GM12878 (cell line): Measurements from ENCODE around the gene SAMD1.

ENCODE experiments used
- CTCF ChIP-seq, 3 experiments: IDR thresholded peaks in 2 of 3; conservative IDR thresholded peaks in 1 of 3; 2 replicates each; pipeline ENCODE4 v1.5.1; 2011; ENCODE audit warnings: low read depth in 3 of 3, low read length in 3 of 3, mild to moderate bottlenecking in 3 of 3, control low read depth in 2 of 3, moderate library complexity in 2 of 3, inconsistent platforms in 1 of 3, mixed read lengths in 1 of 3; ENCODE audit not compliant: control insufficient read depth in 2 of 3, insufficient read depth in 1 of 3; ENCODE audit errors: extremely low read depth in 1 of 3
- EZH2 ChIP-seq: IDR thresholded peaks from 2 replicates; pipeline ENCODE4 v1.6.1; 2012; ENCODE audit warnings: low read depth, mild to moderate bottlenecking, control low read depth, inconsistent platforms, low read length, borderline replicate concordance; ENCODE audit not compliant: control insufficient read depth
- MTA3 ChIP-seq: IDR thresholded peaks from 2 replicates; pipeline ENCODE4 v1.6.1; 2012; ENCODE audit warnings: low read length, inconsistent platforms, borderline replicate concordance
- POLR2A ChIP-seq: IDR thresholded peaks from 2 replicates; pipeline ENCODE4 v1.6.1; 2011; ENCODE audit warnings: low read depth, mild to moderate bottlenecking, low read length
- RELA ChIP-seq: fragments of 450-650 bp; IDR thresholded peaks from 2 replicates; pipeline ENCODE4 v1.8.0; 2014; ENCODE audit warnings: borderline replicate concordance; ENCODE audit not compliant: partially characterized antibody
- REST ChIP-seq: IDR thresholded peaks from 2 replicates; pipeline ENCODE4 v1.6.1; 2012; ENCODE audit warnings: mild to moderate bottlenecking, low read depth, low read length
- TAF1 ChIP-seq: IDR thresholded peaks from 2 replicates; pipeline ENCODE4 v1.6.1; 2011; ENCODE audit warnings: mild to moderate bottlenecking, low read depth, low read length, borderline replicate concordance
- TARDBP ChIP-seq: IDR thresholded peaks from 2 replicates; pipeline ENCODE4 v1.6.1; 2016; ENCODE audit warnings: borderline replicate concordance
- TF ChIP-seq, protein P1 (sequence below): fragments of 450-650 bp; formaldehyde crosslinking; IDR thresholded peaks from 2 replicates; pipeline ENCODE4 v1.5.0; 2022; ENCODE audit warnings: mild to moderate bottlenecking, missing genetic modification characterization
- TF ChIP-seq, protein P2 (sequence below): fragments of 450-650 bp; IDR thresholded peaks from 2 replicates; pipeline ENCODE4 v1.6.1; 2016; ENCODE audit warnings: mild to moderate bottlenecking, moderate library complexity, borderline replicate concordance
- TF ChIP-seq, protein P3 (sequence below): fragments of 150-350 bp; IDR thresholded peaks from 2 replicates; pipeline ENCODE4 v1.6.1; 2016; ENCODE audit warnings: low read depth, low read length

DNA sequence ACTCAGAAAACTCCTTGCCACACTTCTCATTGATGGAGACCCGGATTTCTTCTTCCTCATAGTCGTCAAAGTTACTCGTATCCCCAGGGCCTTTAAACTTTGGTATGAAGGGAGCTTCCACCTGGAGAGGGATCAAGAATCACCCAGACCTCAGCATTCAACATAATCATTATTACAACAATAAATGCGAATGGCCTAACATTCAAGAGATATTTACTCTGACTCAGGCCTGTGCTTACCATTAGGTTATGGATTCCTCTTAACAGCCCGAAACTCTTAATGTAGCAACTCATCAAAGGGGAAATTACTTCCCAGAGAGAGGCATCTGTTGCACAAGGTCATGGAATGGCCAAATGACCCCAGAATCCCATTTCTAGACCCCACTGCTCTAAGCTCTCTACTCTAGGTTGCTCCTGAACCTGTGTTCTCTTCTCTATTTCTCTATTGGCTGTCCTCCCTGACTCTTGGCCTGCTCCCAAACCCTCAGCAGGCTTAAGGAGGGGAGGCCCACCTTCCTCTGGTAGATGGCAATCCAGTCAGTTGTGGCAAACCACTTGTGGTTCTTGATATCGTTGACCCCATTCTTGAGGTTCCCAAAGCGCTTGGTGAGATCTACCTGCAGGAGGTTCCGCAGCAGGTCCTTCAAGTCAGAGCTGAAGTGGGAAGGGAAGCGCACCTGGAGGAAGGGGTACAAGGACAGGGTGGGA lies 2.7 kb upstream of the SAMD1 start:
- TF ChIP-seq RELA = no peak
- no peak for TF ChIP-seq CTCF (IDR thresholded peaks at IDR 0.05 in 2 of 3, conservative IDR thresholded peaks at IDR 0.05 in 1 of 3; ENCODE audit: control insufficient read depth in 2 of 3, extremely low read depth in 1 of 3, insufficient read depth in 1 of 3, low read depth in 3 of 3, low read length in 3 of 3)
- TF ChIP-seq MTA3 = no peak
- TF ChIP-seq, protein P1, sequence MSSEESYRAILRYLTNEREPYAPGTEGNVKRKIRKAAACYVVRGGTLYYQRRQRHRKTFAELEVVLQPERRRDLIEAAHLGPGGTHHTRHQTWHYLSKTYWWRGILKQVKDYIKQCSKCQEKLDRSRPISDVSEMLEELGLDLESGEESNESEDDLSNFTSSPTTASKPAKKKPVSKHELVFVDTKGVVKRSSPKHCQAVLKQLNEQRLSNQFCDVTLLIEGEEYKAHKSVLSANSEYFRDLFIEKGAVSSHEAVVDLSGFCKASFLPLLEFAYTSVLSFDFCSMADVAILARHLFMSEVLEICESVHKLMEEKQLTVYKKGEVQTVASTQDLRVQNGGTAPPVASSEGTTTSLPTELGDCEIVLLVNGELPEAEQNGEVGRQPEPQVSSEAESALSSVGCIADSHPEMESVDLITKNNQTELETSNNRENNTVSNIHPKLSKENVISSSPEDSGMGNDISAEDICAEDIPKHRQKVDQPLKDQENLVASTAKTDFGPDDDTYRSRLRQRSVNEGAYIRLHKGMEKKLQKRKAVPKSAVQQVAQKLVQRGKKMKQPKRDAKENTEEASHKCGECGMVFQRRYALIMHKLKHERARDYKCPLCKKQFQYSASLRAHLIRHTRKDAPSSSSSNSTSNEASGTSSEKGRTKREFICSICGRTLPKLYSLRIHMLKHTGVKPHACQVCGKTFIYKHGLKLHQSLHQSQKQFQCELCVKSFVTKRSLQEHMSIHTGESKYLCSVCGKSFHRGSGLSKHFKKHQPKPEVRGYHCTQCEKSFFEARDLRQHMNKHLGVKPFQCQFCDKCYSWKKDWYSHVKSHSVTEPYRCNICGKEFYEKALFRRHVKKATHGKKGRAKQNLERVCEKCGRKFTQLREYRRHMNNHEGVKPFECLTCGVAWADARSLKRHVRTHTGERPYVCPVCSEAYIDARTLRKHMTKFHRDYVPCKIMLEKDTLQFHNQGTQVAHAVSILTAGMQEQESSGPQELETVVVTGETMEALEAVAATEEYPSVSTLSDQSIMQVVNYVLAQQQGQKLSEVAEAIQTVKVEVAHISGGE (CRISPR knock-in tag) = no peak
- TF ChIP-seq, protein P2, sequence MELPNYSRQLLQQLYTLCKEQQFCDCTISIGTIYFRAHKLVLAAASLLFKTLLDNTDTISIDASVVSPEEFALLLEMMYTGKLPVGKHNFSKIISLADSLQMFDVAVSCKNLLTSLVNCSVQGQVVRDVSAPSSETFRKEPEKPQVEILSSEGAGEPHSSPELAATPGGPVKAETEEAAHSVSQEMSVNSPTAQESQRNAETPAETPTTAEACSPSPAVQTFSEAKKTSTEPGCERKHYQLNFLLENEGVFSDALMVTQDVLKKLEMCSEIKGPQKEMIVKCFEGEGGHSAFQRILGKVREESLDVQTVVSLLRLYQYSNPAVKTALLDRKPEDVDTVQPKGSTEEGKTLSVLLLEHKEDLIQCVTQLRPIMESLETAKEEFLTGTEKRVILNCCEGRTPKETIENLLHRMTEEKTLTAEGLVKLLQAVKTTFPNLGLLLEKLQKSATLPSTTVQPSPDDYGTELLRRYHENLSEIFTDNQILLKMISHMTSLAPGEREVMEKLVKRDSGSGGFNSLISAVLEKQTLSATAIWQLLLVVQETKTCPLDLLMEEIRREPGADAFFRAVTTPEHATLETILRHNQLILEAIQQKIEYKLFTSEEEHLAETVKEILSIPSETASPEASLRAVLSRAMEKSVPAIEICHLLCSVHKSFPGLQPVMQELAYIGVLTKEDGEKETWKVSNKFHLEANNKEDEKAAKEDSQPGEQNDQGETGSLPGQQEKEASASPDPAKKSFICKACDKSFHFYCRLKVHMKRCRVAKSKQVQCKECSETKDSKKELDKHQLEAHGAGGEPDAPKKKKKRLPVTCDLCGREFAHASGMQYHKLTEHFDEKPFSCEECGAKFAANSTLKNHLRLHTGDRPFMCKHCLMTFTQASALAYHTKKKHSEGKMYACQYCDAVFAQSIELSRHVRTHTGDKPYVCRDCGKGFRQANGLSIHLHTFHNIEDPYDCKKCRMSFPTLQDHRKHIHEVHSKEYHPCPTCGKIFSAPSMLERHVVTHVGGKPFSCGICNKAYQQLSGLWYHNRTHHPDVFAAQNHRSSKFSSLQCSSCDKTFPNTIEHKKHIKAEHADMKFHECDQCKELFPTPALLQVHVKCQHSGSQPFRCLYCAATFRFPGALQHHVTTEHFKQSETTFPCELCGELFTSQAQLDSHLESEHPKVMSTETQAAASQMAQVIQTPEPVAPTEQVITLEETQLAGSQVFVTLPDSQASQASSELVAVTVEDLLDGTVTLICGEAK = no peak
- TF ChIP-seq TAF1 = no peak
- no peak for TF ChIP-seq TARDBP
- TF ChIP-seq, protein P3, sequence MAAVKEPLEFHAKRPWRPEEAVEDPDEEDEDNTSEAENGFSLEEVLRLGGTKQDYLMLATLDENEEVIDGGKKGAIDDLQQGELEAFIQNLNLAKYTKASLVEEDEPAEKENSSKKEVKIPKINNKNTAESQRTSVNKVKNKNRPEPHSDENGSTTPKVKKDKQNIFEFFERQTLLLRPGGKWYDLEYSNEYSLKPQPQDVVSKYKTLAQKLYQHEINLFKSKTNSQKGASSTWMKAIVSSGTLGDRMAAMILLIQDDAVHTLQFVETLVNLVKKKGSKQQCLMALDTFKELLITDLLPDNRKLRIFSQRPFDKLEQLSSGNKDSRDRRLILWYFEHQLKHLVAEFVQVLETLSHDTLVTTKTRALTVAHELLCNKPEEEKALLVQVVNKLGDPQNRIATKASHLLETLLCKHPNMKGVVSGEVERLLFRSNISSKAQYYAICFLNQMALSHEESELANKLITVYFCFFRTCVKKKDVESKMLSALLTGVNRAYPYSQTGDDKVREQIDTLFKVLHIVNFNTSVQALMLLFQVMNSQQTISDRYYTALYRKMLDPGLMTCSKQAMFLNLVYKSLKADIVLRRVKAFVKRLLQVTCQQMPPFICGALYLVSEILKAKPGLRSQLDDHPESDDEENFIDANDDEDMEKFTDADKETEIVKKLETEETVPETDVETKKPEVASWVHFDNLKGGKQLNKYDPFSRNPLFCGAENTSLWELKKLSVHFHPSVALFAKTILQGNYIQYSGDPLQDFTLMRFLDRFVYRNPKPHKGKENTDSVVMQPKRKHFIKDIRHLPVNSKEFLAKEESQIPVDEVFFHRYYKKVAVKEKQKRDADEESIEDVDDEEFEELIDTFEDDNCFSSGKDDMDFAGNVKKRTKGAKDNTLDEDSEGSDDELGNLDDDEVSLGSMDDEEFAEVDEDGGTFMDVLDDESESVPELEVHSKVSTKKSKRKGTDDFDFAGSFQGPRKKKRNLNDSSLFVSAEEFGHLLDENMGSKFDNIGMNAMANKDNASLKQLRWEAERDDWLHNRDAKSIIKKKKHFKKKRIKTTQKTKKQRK = no peak
- TF ChIP-seq REST = no peak
- TF ChIP-seq EZH2 = no peak
- TF ChIP-seq POLR2A = no peak
